IPS-18c (cell line): ENCODE measurements around the gene HDAC5.

Experiments
- H3K4me3 ChIP-seq: 2 replicates; pipeline ENCODE4 v1.7.0; 2013; ENCODE audit warnings: low read depth, mild to moderate bottlenecking, low read length, moderate library complexity; ENCODE audit not compliant: insufficient read depth
- H3K9me3 ChIP-seq: one replicate; pipeline ENCODE4 v1.6.1; 2013; ENCODE audit warnings: mild to moderate bottlenecking, low read length, moderate library complexity; ENCODE audit not compliant: control insufficient read depth, insufficient read depth

HDAC5 gene

DNA sequence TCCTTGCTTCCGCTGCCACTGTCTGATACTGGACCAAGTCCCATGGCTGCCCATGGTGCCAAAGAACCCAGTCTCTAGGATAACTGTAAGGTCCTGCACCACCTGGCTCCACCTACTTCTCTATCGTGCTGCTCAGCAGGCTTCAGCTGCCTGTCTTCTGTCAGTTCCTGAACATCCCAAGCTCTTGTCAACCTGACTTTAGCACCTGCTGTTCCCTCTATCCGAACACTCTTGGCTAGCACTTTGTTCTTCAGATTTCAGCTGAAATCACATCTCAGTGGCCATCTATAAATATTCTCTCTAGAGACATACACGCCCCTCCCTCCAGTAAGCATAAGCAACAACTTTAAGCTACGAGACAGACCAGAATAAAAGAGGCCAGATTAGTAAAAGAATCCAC lies 93.7 kb downstream of the HDAC5 start:
- H3K9me3 ChIP-seq: no peaks in the 10 kb centered on the region
- no peak overlapping the region for H3K4me3 ChIP-seq
